Naive B cell (primary cell): ENCODE results near the gene VASP. TPM values are rescaled to one million over a fixed set of nuclear protein-coding genes. Genes with fewer than 3 reads are reported as not detected.

Experiments
- ATAC-seq, 2 donors: fragments of 150-1000 bp; cut with Tn5 transposase; 2 replicates each; pipeline ENCODE4 v1.10.0; 2021; ENCODE audit warnings: low read depth in 2 of 2, mild to moderate bottlenecking in 2 of 2, moderate library complexity in 2 of 2
- DNase-seq: peaks from one replicate; pipeline ENCODE4 v3.0.0; 2022
- H3K27ac Mint-ChIP-seq, 6 donors: one replicate each; pipeline ENCODE4 v1.8.0; 2020 to 2022; ENCODE audit warnings: mild to moderate bottlenecking in 6 of 6, mixed read lengths in 6 of 6, moderate library complexity in 5 of 6, inconsistent platforms in 2 of 6
- H3K27me3 Mint-ChIP-seq, 3 donors: one replicate each; pipeline ENCODE4 v1.8.0; 2021 to 2022; ENCODE audit warnings: mixed read lengths in 3 of 3, mild to moderate bottlenecking in 1 of 3
- H3K36me3 Mint-ChIP-seq, 2 donors: one replicate each; pipeline ENCODE4 v1.8.0; 2020 to 2022; ENCODE audit warnings: mixed read lengths in 2 of 2, inconsistent platforms in 1 of 2, mild to moderate bottlenecking in 1 of 2
- H3K4me1 Mint-ChIP-seq, 3 donors: one replicate each; pipeline ENCODE4 v1.8.0; 2020 to 2022; ENCODE audit warnings: mixed read lengths in 3 of 3, inconsistent platforms in 1 of 3, mild to moderate bottlenecking in 1 of 3, moderate library complexity in 1 of 3
- H3K4me3 Mint-ChIP-seq, 8 donors: one replicate each; pipeline ENCODE4 v1.8.0; 2020 to 2022; ENCODE audit warnings: mild to moderate bottlenecking in 8 of 8, mixed read lengths in 8 of 8, moderate library complexity in 8 of 8, inconsistent platforms in 2 of 8
- H3K9me3 Mint-ChIP-seq, 7 donors: one replicate each; pipeline ENCODE4 v1.8.0; 2020 to 2022; ENCODE audit warnings: mixed read lengths in 7 of 7, mild to moderate bottlenecking in 5 of 7, inconsistent platforms in 2 of 7, moderate library complexity in 1 of 7
- polyA plus RNA-seq, 6 donors: library from polyadenylated mRNA; unstranded; fragments of 300-500 nt; fragmentation: Illumina TruSeq; gene quantifications; one replicate each; pipeline ENCODE4 v1.2.3, GENCODE V29; 2021; ENCODE audit warnings: low read depth in 6 of 6

VASP gene
- polyA plus RNA-seq, 6 donors from 2014 or later = 51.5 to 87.2 (median 64.3) TPM

GRCh38 chr19:45515081-45515624, 7.9 kb downstream of the VASP start:
- Mint-ChIP-seq H3K4me1 (peaks cover 44 to 75% (median 70%) of the 10 kb centered on the region in 3 donors), H3K27ac (peak overlapping the region; percentile 91 to 98 (median 96)), H3K9me3 (no peaks in the 10 kb centered on the region), H3K36me3 (peaks cover 0 to 9% of the 10 kb centered on the region in 2 donors), H3K4me3 (peak overlapping the region; percentile 76 to 90 (median 80)), H3K27me3 (no peaks in the 10 kb centered on the region)
- DNase-seq (peak; percentile 81), ATAC-seq (peak; percentile 82)

- Mint-ChIP-seq H3K4me1 (peaks cover 42 to 67% (median 65%) of the 10 kb centered on the region in 3 donors), H3K27me3 (no peaks in the 10 kb centered on the region), H3K4me3 (peak overlapping the region; percentile 76 to 90 (median 80)), H3K36me3 (peaks cover 0 to 9% of the 10 kb centered on the region in 2 donors), H3K9me3 (no peaks in the 10 kb centered on the region), H3K27ac (peak overlapping the region; percentile 91 to 98 (median 96))
- no peak for DNase-seq
- no peak for ATAC-seq
Observed at GRCh38 chr19:45515807-45516401, 8.6 kb downstream of the VASP start.

GRCh38 chr19:45517238-45517637, 10.0 kb downstream of the VASP start:
- Mint-ChIP-seq H3K4me3 (peak overlapping the region in 2 of 8 donors; percentile 15 to 47), H3K36me3 (peaks cover 0 to 9% of the 10 kb centered on the region in 2 donors), H3K27ac (peak overlapping the region in 5 of 6 donors; percentile 58 to 97 (median 91)), H3K9me3 (no peaks in the 10 kb centered on the region), H3K27me3 (no peaks in the 10 kb centered on the region), H3K4me1 (peaks cover 36 to 57% (median 52%) of the 10 kb centered on the region in 3 donors)
- DNase-seq (no peak), ATAC-seq (no peak)

GRCh38 chr19:45517641-45518468, 10.6 kb downstream of the VASP start:
- peak overlapping the region in 1 of 8 donors; percentile 47 for H3K4me3 Mint-ChIP-seq

GRCh38 chr19:45518469-45518826, 11.2 kb downstream of the VASP start:
- ATAC-seq = no peak
- Mint-ChIP-seq H3K4me3 (no peak overlapping the region), H3K9me3 (no peaks in the 10 kb centered on the region), H3K27ac (peak overlapping the region in 3 of 6 donors; percentile 54 to 76 (median 58)), H3K27me3 (no peaks in the 10 kb centered on the region), H3K4me1 (peaks cover 34 to 50% (median 49%) of the 10 kb centered on the region in 3 donors), H3K36me3 (peaks cover 0 to 10% of the 10 kb centered on the region in 2 donors)
- no peak for DNase-seq

More at GRCh38 chr19:45517641-45518468, 10.6 kb downstream of the VASP start:
- H3K27ac Mint-ChIP-seq = peak overlapping the region in 3 of 6 donors; percentile 62 to 97 (median 91)
- H3K27me3 Mint-ChIP-seq = no peaks in the 10 kb centered on the region
- H3K36me3 Mint-ChIP-seq = peaks cover 0 to 9% of the 10 kb centered on the region in 2 donors
- DNase-seq = no peak
- ATAC-seq = no peak
- H3K4me1 Mint-ChIP-seq = peaks cover 34 to 52% (median 50%) of the 10 kb centered on the region in 3 donors
- no peaks in the 10 kb centered on the region for H3K9me3 Mint-ChIP-seq

- no peak for ATAC-seq
Observed at GRCh38 chr19:45522010-45522941, 15.0 kb downstream of the VASP start.

GRCh38 chr19:45523642-45524256, 16.5 kb downstream of the VASP start:
- peak; percentile 97 to 99 for ATAC-seq
- H3K9me3 Mint-ChIP-seq = no peaks in the 10 kb centered on the region
- peak; percentile 85 for DNase-seq
- peak overlapping the region; percentile 64 to 94 (median 82) for H3K27ac Mint-ChIP-seq
- no peaks in the 10 kb centered on the region for H3K27me3 Mint-ChIP-seq
- H3K36me3 Mint-ChIP-seq = peaks cover 0 to 9% of the 10 kb centered on the region in 2 donors
- H3K4me3 Mint-ChIP-seq = peak overlapping the region in 3 of 8 donors; percentile 9 to 32 (median 25)
- peaks cover 28 to 50% (median 28%) of the 10 kb centered on the region in 3 donors for H3K4me1 Mint-ChIP-seq

More at GRCh38 chr19:45522010-45522941, 15.0 kb downstream of the VASP start:
- Mint-ChIP-seq H3K27ac (peak overlapping the region in 1 of 6 donors; percentile 34), H3K4me1 (peaks cover 18 to 42% (median 27%) of the 10 kb centered on the region in 3 donors), H3K27me3 (no peaks in the 10 kb centered on the region), H3K4me3 (no peak overlapping the region), H3K9me3 (no peaks in the 10 kb centered on the region), H3K36me3 (peaks cover 0 to 13% of the 10 kb centered on the region in 2 donors)
- DNase-seq = no peak

- ATAC-seq (no peak), DNase-seq (no peak)
- Mint-ChIP-seq H3K27ac (peak overlapping the region in 3 of 6 donors; percentile 60 to 83 (median 64)), H3K4me3 (no peak overlapping the region), H3K36me3 (peaks cover 0 to 9% of the 10 kb centered on the region in 2 donors), H3K27me3 (no peaks in the 10 kb centered on the region), H3K4me1 (peaks cover 30 to 57% (median 34%) of the 10 kb centered on the region in 3 donors), H3K9me3 (no peaks in the 10 kb centered on the region)
Observed at GRCh38 chr19:45524575-45525129, 17.4 kb downstream of the VASP start.

GRCh38 chr19:45526143-45526542, 18.9 kb downstream of the VASP start:
- H3K27ac Mint-ChIP-seq = peak overlapping the region in 2 of 6 donors; percentile 53 to 91
- DNase-seq (no peak), ATAC-seq (no peak)
- H3K27me3 Mint-ChIP-seq = no peaks in the 10 kb centered on the region
- peaks cover 0 to under 1% (median 0%) of the 10 kb centered on the region in 7 donors for H3K9me3 Mint-ChIP-seq
- no peak overlapping the region for H3K4me3 Mint-ChIP-seq
- H3K4me1 Mint-ChIP-seq = peaks cover 27 to 56% (median 34%) of the 10 kb centered on the region in 3 donors
- peaks cover 0 to 9% of the 10 kb centered on the region in 2 donors for H3K36me3 Mint-ChIP-seq

- ATAC-seq = no peak
- DNase-seq = no peak
- peaks cover 0 to 8% (median 1%) of the 10 kb centered on the region in 7 donors for H3K9me3 Mint-ChIP-seq
- H3K27ac Mint-ChIP-seq = peak overlapping the region in 3 of 6 donors; percentile 14 to 71 (median 29)
- peaks cover 27 to 56% (median 34%) of the 10 kb centered on the region in 3 donors for H3K4me1 Mint-ChIP-seq
- no peak overlapping the region for H3K4me3 Mint-ChIP-seq
- peaks cover 0 to 9% of the 10 kb centered on the region in 2 donors for H3K36me3 Mint-ChIP-seq
- no peaks in the 10 kb centered on the region for H3K27me3 Mint-ChIP-seq
Observed at GRCh38 chr19:45526971-45527370, 19.7 kb downstream of the VASP start.

GRCh38 chr19:45527731-45528130, 20.5 kb downstream of the VASP start:
- peaks cover 0 to 9% of the 10 kb centered on the region in 2 donors for H3K36me3 Mint-ChIP-seq
- peaks cover 27 to 54% (median 34%) of the 10 kb centered on the region in 3 donors for H3K4me1 Mint-ChIP-seq
- peak overlapping the region in 5 of 8 donors; percentile 5 to 59 (median 35) for H3K4me3 Mint-ChIP-seq
- H3K27me3 Mint-ChIP-seq = no peaks in the 10 kb centered on the region
- H3K27ac Mint-ChIP-seq = peak overlapping the region in 4 of 6 donors; percentile 43 to 89 (median 68)
- ATAC-seq = no peak
- H3K9me3 Mint-ChIP-seq = peaks cover 0 to 8% (median 1%) of the 10 kb centered on the region in 7 donors
- DNase-seq = no peak
